ENCODE results near the gene TLR6. TPM values are rescaled to one million over a fixed set of nuclear protein-coding genes. Genes with fewer than 3 reads are reported as not detected.
"Not testable (repeated sequence)": the region's sequence is repeated elsewhere in the genome, so short reads cannot be mapped to it uniquely, and the experiment has no call there.

TLR6 gene
- total RNA-seq, 1 donor, result 4.3 TPM

- no peak for DNase-seq (ENCODE audit: low read depth in 2 of 3, low spot score in 2 of 3)
Observed at GRCh38 chr4:38829237-38829636, 27.4 kb downstream of the TLR6 start.

- no peak for DNase-seq (ENCODE audit: low read depth in 2 of 3, low spot score in 2 of 3)
Observed at GRCh38 chr4:38823766-38824165, 32.9 kb downstream of the TLR6 start.

- DNase-seq (ENCODE audit: low read depth in 2 of 3, low spot score in 2 of 3), result no peak
Observed at GRCh38 chr4:38822748-38823303, 33.8 kb downstream of the TLR6 start.

- DNase-seq (ENCODE audit: low read depth in 2 of 3, low spot score in 2 of 3), result no peak
Observed at GRCh38 chr4:38821739-38822138, 34.9 kb downstream of the TLR6 start.

- no peak for DNase-seq (ENCODE audit: low read depth in 2 of 3, low spot score in 2 of 3)
Observed at GRCh38 chr4:38820329-38821061, 36.1 kb downstream of the TLR6 start.

GRCh38 chr4:38819569-38819968, 37.0 kb downstream of the TLR6 start:
- no peak for DNase-seq (ENCODE audit: low read depth in 2 of 3, low spot score in 2 of 3)

GRCh38 chr4:38818441-38818976, 38.1 kb downstream of the TLR6 start:
- no peak for DNase-seq (ENCODE audit: low read depth in 2 of 3, low spot score in 2 of 3)

- peak in 2 of 3 donors; percentile 63 to 86 for DNase-seq (ENCODE audit: low read depth in 2 of 3, low spot score in 2 of 3)
Observed at GRCh38 chr4:38815885-38816782, 40.5 kb downstream of the TLR6 start.

GRCh38 chr4:38814386-38814785, 42.2 kb downstream of the TLR6 start:
- DNase-seq (ENCODE audit: low read depth in 2 of 3, low spot score in 2 of 3), result no peak

GRCh38 chr4:38811297-38811696, 45.3 kb downstream of the TLR6 start:
- DNase-seq (ENCODE audit: low read depth in 2 of 3, low spot score in 2 of 3), result no peak

- not testable (repeated sequence) for DNase-seq (ENCODE audit: low read depth in 2 of 3, low spot score in 2 of 3)
Observed at GRCh38 chr4:38807462-38807861, 49.2 kb downstream of the TLR6 start.

- not testable (repeated sequence) for DNase-seq (ENCODE audit: low read depth in 2 of 3, low spot score in 2 of 3)
Observed at GRCh38 chr4:38806251-38806650, 50.4 kb downstream of the TLR6 start.

GRCh38 chr4:38805530-38806145, 51.0 kb downstream of the TLR6 start:
- peak in 2 of 3 donors; percentile 55 to 66 for DNase-seq (ENCODE audit: low read depth in 2 of 3, low spot score in 2 of 3)

- DNase-seq (ENCODE audit: low read depth in 2 of 3, low spot score in 2 of 3), result peak in 2 of 3 donors; percentile 78 to 90
Observed at GRCh38 chr4:38804654-38805295, 51.8 kb downstream of the TLR6 start, which contains the start of gene TLR1. Gene TLR1 (minus strand): TSS chr4:38804791. CDS start chr4:38798831, 5,960 bp downstream.

GRCh38 chr4:38803833-38804653, 52.6 kb downstream of the TLR6 start:
- peak in 1 of 3 donors; percentile 8 for DNase-seq (ENCODE audit: low read depth in 2 of 3, low spot score in 2 of 3)

GRCh38 chr4:38802561-38803355, 53.9 kb downstream of the TLR6 start:
- peak in 1 of 3 donors; percentile 43 for DNase-seq (ENCODE audit: low read depth in 2 of 3, low spot score in 2 of 3)

- DNase-seq (ENCODE audit: low read depth in 2 of 3, low spot score in 2 of 3), result no peak
Observed at GRCh38 chr4:38800961-38801450, 55.6 kb downstream of the TLR6 start.

- no peak for DNase-seq (ENCODE audit: low read depth in 2 of 3, low spot score in 2 of 3)
Observed at GRCh38 chr4:38800366-38800765, 56.3 kb downstream of the TLR6 start.
